Measurements from ENCODE around the gene KCP. TPM values are rescaled to one million over a fixed set of nuclear protein-coding genes. Genes with fewer than 3 reads are reported as not detected.

Gene KCP
- total and polyA plus RNA-seq, 9 donors, result 0.05 to 1.8 (median 0.20) TPM; not detected in 4

DNA sequence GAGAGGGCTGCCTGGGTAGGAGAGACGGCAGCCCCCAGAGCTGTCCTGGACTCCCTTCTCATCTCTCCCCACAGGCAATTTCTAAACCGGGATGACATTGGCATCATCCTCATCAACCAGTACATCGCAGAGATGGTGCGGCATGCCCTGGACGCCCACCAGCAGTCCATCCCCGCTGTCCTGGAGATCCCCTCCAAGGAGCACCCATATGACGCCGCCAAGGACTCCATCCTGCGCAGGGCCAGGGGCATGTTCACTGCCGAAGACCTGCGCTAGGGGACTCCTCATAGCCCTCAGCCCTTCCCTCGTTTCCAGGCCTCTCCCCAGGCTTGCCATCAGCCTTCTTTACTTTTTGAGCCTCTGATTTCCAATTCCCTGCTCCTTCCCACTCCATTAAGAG lies 45.2 kb downstream of the KCP start:
- TF ChIP-seq POLR2A (IDR thresholded peaks at IDR 0.05) (no peak), EP300 (IDR thresholded peaks at IDR 0.05) (no peak)
- TF ChIP-seq, protein P1, sequence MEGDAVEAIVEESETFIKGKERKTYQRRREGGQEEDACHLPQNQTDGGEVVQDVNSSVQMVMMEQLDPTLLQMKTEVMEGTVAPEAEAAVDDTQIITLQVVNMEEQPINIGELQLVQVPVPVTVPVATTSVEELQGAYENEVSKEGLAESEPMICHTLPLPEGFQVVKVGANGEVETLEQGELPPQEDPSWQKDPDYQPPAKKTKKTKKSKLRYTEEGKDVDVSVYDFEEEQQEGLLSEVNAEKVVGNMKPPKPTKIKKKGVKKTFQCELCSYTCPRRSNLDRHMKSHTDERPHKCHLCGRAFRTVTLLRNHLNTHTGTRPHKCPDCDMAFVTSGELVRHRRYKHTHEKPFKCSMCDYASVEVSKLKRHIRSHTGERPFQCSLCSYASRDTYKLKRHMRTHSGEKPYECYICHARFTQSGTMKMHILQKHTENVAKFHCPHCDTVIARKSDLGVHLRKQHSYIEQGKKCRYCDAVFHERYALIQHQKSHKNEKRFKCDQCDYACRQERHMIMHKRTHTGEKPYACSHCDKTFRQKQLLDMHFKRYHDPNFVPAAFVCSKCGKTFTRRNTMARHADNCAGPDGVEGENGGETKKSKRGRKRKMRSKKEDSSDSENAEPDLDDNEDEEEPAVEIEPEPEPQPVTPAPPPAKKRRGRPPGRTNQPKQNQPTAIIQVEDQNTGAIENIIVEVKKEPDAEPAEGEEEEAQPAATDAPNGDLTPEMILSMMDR (IDR thresholded peaks at IDR 0.05), result no peak
- no peak overlapping the region for H3K27ac ChIP-seq
- intact Hi-C loops (cut with DNase I), result no loop called here
- WGBS, 3 donors, result 93 to 95% (median 94%) methylated on average over 12 of the region's 12 CpGs
- H3K27me3 ChIP-seq, result no peaks in the 10 kb centered on the region
- H3K4me1 ChIP-seq (ENCODE audit: insufficient read depth), result peaks cover 10% of the 10 kb centered on the region
- H3K36me3 ChIP-seq, result no peaks in the 10 kb centered on the region
- no peaks in the 10 kb centered on the region for H3K9me3 ChIP-seq
- DNase-seq, result no peak
- no peak overlapping the region for H3K4me3 ChIP-seq

DNA sequence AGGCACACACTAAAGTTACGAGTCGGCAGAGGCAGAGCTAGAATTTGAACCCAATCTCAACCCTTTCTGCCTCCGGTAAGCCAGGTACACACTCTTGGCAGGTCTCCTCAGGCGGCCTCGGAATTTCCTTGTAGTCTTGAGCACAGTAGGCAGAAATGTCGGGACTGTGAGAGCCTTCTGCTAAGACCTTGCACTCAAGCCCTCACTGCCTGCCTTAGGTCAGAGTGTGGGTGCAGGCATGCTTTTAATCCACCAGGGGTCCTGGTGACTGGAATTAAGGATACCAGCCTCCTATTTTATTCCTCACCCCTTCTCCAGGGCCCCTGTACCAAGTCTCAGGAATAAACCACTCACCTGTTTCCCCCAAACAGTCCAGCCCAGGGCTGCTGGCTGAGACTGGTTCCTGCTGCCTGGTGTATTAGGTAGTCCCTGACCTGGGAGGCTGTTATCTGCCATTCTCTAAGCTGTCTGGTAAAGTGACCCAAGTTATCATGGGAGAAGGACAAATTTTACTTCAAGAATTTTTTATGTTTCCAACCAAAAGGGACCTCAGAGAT lies 47.0 kb downstream of the KCP start:
- H3K4me1 ChIP-seq (ENCODE audit: insufficient read depth), result peaks cover 10% of the 10 kb centered on the region
- TF ChIP-seq POLR2A (IDR thresholded peaks at IDR 0.05), result no peak
- TF ChIP-seq EP300 (IDR thresholded peaks at IDR 0.05), result no peak
- TF ChIP-seq, protein P1 (IDR thresholded peaks at IDR 0.05), result no peak
- peak overlapping the region; percentile 28 to 36 for H3K27ac ChIP-seq
- intact Hi-C loops (cut with DNase I), result loop anchor here in 1 of 4 donors (5.0 kb wide), 1 partner anchor 126 kb away; the partner anchor contains the start of gene CALU
- 0 to 1% (median 1%) methylated on average over 6 of the region's 6 CpGs for WGBS, 3 donors
- no peaks in the 10 kb centered on the region for H3K36me3 ChIP-seq
- DNase-seq, result no peak
- H3K9me3 ChIP-seq, result no peaks in the 10 kb centered on the region
- no peaks in the 10 kb centered on the region for H3K27me3 ChIP-seq
- H3K4me3 ChIP-seq, result peak overlapping the region; percentile 88

DNA sequence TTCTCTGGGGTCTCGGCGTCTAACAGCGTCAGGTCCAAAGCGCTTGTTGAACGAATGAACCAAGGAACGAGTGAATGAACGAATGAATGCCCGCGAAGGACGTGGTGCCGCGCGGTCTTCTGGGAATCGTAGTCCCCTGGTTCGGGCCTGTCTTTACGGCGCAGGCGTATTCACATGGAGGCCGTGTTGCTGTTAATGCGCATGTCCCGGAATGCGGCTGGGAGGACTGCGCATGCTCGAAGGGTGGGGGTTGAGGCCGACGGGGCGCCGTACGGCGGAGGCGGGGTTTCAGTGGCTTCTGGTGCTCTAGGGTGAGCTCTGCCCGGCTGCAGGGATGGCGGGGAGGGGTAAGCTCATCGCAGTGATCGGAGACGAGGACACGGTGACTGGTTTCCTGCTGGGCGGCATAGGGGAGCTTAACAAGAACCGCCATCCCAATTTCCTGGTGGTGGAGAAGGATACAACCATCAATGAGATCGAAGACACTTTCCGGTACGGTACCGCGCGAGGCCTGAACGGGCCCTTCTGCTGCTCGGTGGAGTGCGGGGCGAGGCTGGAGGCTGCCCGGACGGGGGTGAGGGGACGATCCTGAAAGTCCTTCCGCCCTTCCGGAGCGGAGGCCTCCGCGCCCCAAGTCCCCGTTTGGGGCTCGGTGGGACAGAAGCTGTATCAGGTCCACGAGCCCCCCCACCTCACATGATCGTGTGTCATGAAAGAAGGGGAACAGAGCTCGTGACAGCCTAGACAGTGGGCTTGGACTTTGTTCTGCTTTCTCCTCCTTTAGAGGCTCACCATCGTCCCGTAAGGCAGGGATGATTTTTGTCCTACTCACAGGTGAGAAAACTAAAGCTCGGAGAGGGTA lies 47.7 kb downstream of the KCP start, which contains the start of gene ATP6V1F:
ATP6V1F (plus strand) TSS at position 286 of the 862 bp plus-strand sequence; CDS start at position 335, 49 bp downstream.
- peak within 1 kb of the TSS; percentile 28 to 36 for H3K27ac ChIP-seq
- no peak for TF ChIP-seq EP300 (IDR thresholded peaks at IDR 0.05)
- TF ChIP-seq, protein P1 (IDR thresholded peaks at IDR 0.05), result peak in 1 of 3 donors; percentile 15
- TF ChIP-seq POLR2A (IDR thresholded peaks at IDR 0.05), result peak; percentile 65
- no peaks in the 10 kb centered on the region for H3K27me3 ChIP-seq
- DNase-seq, result peak; percentile 97 to 100 (median 99)
- peaks cover 10% of the 10 kb centered on the region for H3K4me1 ChIP-seq (ENCODE audit: insufficient read depth)
- H3K9me3 ChIP-seq, result no peaks in the 10 kb centered on the region
- H3K4me3 ChIP-seq, result peak within 1 kb of the TSS; percentile 88
- intact Hi-C loops (cut with DNase I), result loop anchor here in 1 of 4 donors (5.0 kb wide), 1 partner anchor 126 kb away; the partner anchor contains the start of gene CALU
- no peaks in the 10 kb centered on the region for H3K36me3 ChIP-seq
- 0 to 1% (median 1%) methylated on average over 58 to 65 of the region's 65 CpGs for WGBS, 3 donors

DNA sequence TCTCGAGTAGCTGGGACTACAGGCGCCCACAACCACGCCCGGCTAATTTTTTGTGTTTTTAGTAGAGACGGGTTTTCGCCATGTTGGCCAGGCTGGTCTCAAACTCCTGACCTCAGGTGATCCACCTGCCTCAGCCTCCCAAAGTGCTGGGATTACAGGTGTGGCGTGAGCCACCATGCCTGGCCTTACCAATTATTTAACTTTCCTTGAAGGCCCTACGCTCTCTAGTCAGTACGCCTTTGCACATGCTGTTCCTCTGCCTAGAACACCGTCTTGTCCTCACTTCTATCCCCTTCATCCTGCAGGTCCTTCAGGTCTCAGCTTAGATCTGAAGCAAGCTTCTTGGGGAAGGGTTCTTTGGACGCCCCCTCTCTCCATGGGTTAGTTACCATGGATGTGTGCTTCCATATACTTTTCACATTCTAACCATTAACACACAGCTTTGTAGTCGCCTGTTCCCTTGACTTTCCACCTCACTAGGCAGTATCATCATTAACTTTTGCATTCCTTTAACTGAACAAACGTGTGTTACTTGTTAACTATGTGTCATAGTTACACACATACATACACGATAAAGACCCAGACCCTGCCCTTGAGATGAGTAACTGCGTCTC lies 48.4 kb downstream of the KCP start:
- Histone ChIP-seq H3K36me3 (no peaks in the 10 kb centered on the region), H3K4me3 (peak overlapping the region; percentile 88), H3K4me1 (ENCODE audit: insufficient read depth) (peaks cover 10% of the 10 kb centered on the region), H3K27ac (no peak overlapping the region), H3K9me3 (no peaks in the 10 kb centered on the region), H3K27me3 (no peaks in the 10 kb centered on the region)
- intact Hi-C loops (cut with DNase I), result loop anchor here in 1 of 4 donors (5.0 kb wide), 1 partner anchor 125 kb away; the partner anchor contains the start of gene CALU
- TF ChIP-seq EP300 (IDR thresholded peaks at IDR 0.05) (no peak), POLR2A (IDR thresholded peaks at IDR 0.05) (no peak)
- TF ChIP-seq, protein P1 (IDR thresholded peaks at IDR 0.05), result no peak
- 66 to 69% (median 69%) methylated on average over 15 of the region's 15 CpGs for WGBS, 3 donors
- DNase-seq, result no peak

Data from ovary (tissue), 9 donors.